GM21529 (cell line): ENCODE results near the gene TBL1XR1.

ENCODE experiments used
- ATAC-seq: cut with Tn5 transposase; IDR thresholded peaks from one replicate; pipeline ENCODE4 v1.9.1; 2021; ENCODE audit not compliant: unreplicated experiment

Gene TBL1XR1

GRCh38 chr3:177197041-177197726 lies at the start of gene TBL1XR1:
Gene TBL1XR1, minus strand, starts transcription at chr3:177197482. Its CDS starts 132,505 bp downstream, at chr3:177064977.
- peak; percentile 42 for ATAC-seq

GRCh38 chr3:177245250-177245649 lies 48.0 kb upstream of the TBL1XR1 start:
- no peak for ATAC-seq

GRCh38 chr3:177244606-177245005 lies 47.3 kb upstream of the TBL1XR1 start:
- ATAC-seq, result no peak

GRCh38 chr3:177238686-177239216 lies 41.5 kb upstream of the TBL1XR1 start:
- ATAC-seq, result no peak

GRCh38 chr3:177237206-177237605 lies 39.9 kb upstream of the TBL1XR1 start:
- no peak for ATAC-seq

GRCh38 chr3:177236704-177237103 lies 39.4 kb upstream of the TBL1XR1 start:
- ATAC-seq, result no peak

GRCh38 chr3:177234121-177234520 lies 36.8 kb upstream of the TBL1XR1 start:
- ATAC-seq, result no peak

- ATAC-seq, result no peak
These were observed 34.0 kb upstream of the TBL1XR1 start for GRCh38 chr3:177231242-177231641.

- no peak for ATAC-seq
These were observed 33.4 kb upstream of the TBL1XR1 start for GRCh38 chr3:177230641-177231040.

GRCh38 chr3:177229791-177230190 lies 32.5 kb upstream of the TBL1XR1 start:
- no peak for ATAC-seq

GRCh38 chr3:177228601-177229190 lies 31.4 kb upstream of the TBL1XR1 start:
- no peak for ATAC-seq

- ATAC-seq, result no peak
These were observed 27.1 kb upstream of the TBL1XR1 start for GRCh38 chr3:177224414-177224813.

- ATAC-seq, result no peak
These were observed 24.5 kb upstream of the TBL1XR1 start for GRCh38 chr3:177221744-177222143.

GRCh38 chr3:177220136-177220974 lies 23.1 kb upstream of the TBL1XR1 start:
- no peak for ATAC-seq

GRCh38 chr3:177213801-177214535 lies 16.7 kb upstream of the TBL1XR1 start:
- ATAC-seq, result no peak

- no peak for ATAC-seq
These were observed 15.5 kb upstream of the TBL1XR1 start for GRCh38 chr3:177212756-177213155.

- ATAC-seq, result no peak
These were observed 15.0 kb upstream of the TBL1XR1 start for GRCh38 chr3:177212278-177212610.

- ATAC-seq, result no peak
These were observed 14.4 kb upstream of the TBL1XR1 start for GRCh38 chr3:177211503-177212277.

GRCh38 chr3:177210744-177211502 lies 13.6 kb upstream of the TBL1XR1 start:
- no peak for ATAC-seq

- ATAC-seq, result no peak
These were observed 12.2 kb upstream of the TBL1XR1 start for GRCh38 chr3:177209509-177209908.
